Loucy (cell line): Measurements from ENCODE around the gene RAPGEF5.

ENCODE experiments used
- H2AFZ ChIP-seq: fragments of 200-600 bp; sonication (generic); 2 replicates; pipeline ENCODE4 v1.6.0; 2016; ENCODE audit warnings: antibody characterized with exemption, mild to moderate bottlenecking, low read length, moderate library complexity
- H3F3A ChIP-seq: fragments of 200-600 bp; 2 replicates; pipeline ENCODE4 v1.6.0; 2016; ENCODE audit warnings: antibody characterized with exemption, low read depth, mild to moderate bottlenecking
- H3K27me3 ChIP-seq: fragments of 200-600 bp; sonication (generic); 2 replicates; pipeline ENCODE4 v1.6.1; 2014; ENCODE audit warnings: low read length, mild to moderate bottlenecking; ENCODE audit not compliant: insufficient read depth, poor library complexity, severe bottlenecking
- H3K36me3 ChIP-seq: fragments of 200-600 bp; sonication (generic); 2 replicates; pipeline ENCODE4 v1.6.1; 2016; ENCODE audit warnings: low read length; ENCODE audit not compliant: insufficient read depth
- H3K4me1 ChIP-seq: fragments of 200-600 bp; sonication (generic); 2 replicates; pipeline ENCODE4 v1.5.1; 2014; ENCODE audit warnings: low read length, mild to moderate bottlenecking; ENCODE audit not compliant: insufficient read depth, poor library complexity, severe bottlenecking
- H3K4me2 ChIP-seq: fragments of 200-600 bp; sonication (generic); 2 replicates; pipeline ENCODE4 v1.6.0; 2014; ENCODE audit warnings: antibody characterized with exemption, low read length, low read depth, mild to moderate bottlenecking; ENCODE audit not compliant: poor library complexity, severe bottlenecking
- H3K4me3 ChIP-seq: fragments of 200-600 bp; sonication (generic); 2 replicates; pipeline ENCODE4 v1.5.1; 2014; ENCODE audit warnings: low read length, mild to moderate bottlenecking, mixed read lengths; ENCODE audit not compliant: poor library complexity, severe bottlenecking
- H3K79me2 ChIP-seq: fragments of 200-600 bp; sonication (generic); 2 replicates; pipeline ENCODE4 v1.6.1; 2014; ENCODE audit warnings: low read length; ENCODE audit not compliant: insufficient read depth
- H3K9ac ChIP-seq: fragments of 200-600 bp; sonication (generic); 2 replicates; pipeline ENCODE4 v1.6.0; 2014; ENCODE audit warnings: mild to moderate bottlenecking, low read depth, low read length, moderate library complexity; ENCODE audit not compliant: poor library complexity, severe bottlenecking
- H3K9me2 ChIP-seq: fragments of 200-600 bp; sonication (generic); replicated peaks from 2 replicates; pipeline ENCODE4 v1.6.1; 2016; ENCODE audit warnings: low read depth, low read length, mixed read lengths
- H3K9me3 ChIP-seq: fragments of 200-600 bp; sonication (generic); 2 replicates; pipeline ENCODE4 v1.6.1; 2014; ENCODE audit warnings: mild to moderate bottlenecking, antibody characterized with exemption, low read length, low read depth; ENCODE audit not compliant: insufficient read depth
- H4K20me1 ChIP-seq: fragments of 200-600 bp; sonication (generic); 2 replicates; pipeline ENCODE4 v1.6.0; 2014; ENCODE audit warnings: antibody characterized with exemption, low read length, mild to moderate bottlenecking; ENCODE audit not compliant: insufficient read depth, poor library complexity, severe bottlenecking
- CTCF ChIP-seq: fragments of 200-600 bp; sonication (generic); conservative IDR thresholded peaks from 2 replicates; pipeline ENCODE4 v1.5.1; 2014; ENCODE audit warnings: mild to moderate bottlenecking, antibody characterized with exemption, low read length
- EZH2phosphoT487 ChIP-seq: fragments of 200-600 bp; IDR thresholded peaks from 2 replicates; pipeline ENCODE4 v1.6.1; 2018; ENCODE audit warnings: antibody characterized with exemption, mild to moderate bottlenecking, moderate library complexity, borderline replicate concordance

Gene RAPGEF5

DNA sequence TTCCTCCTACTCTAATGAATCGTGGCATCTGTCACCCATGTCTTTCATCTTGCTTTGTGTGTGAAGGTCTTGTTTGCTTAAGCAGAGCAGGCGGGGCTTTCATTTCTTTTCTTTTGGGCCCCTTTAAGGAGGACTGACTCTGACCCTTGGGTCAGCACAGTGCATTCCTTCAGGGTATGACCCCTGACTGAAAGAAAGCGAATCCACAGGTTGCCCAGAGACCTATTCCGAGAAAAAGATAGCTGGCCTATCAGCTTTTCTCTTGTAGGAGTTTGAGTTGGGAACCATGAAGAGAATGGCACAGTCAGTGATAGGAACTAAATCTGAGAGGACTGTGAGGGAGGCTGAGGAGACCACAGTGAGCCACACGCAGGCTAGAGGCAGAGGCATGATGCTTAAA is 218.1 kb downstream of the RAPGEF5 start:
- no peak overlapping the region for H2AFZ ChIP-seq
- no peak overlapping the region for H3K4me2 ChIP-seq
- TF ChIP-seq EZH2phosphoT487 (no peak), CTCF (no peak)
- no peaks in the 10 kb centered on the region for H3K79me2 ChIP-seq
- H4K20me1 ChIP-seq: no peaks in the 10 kb centered on the region
- H3K4me1 ChIP-seq: no peaks in the 10 kb centered on the region
- no peak overlapping the region for H3K4me3 ChIP-seq
- no peaks in the 10 kb centered on the region for H3F3A ChIP-seq
- H3K36me3 ChIP-seq: no peaks in the 10 kb centered on the region
- H3K9me3 ChIP-seq: no peaks in the 10 kb centered on the region
- no peaks in the 10 kb centered on the region for H3K27me3 ChIP-seq
- H3K9me2 ChIP-seq: no peaks in the 10 kb centered on the region
- no peak overlapping the region for H3K9ac ChIP-seq

- Histone ChIP-seq H3K9me3 (no peaks in the 10 kb centered on the region), H2AFZ (no peak overlapping the region), H3K4me2 (no peak overlapping the region), H4K20me1 (no peaks in the 10 kb centered on the region), H3K4me3 (no peak overlapping the region), H3K9me2 (no peaks in the 10 kb centered on the region), H3F3A (no peaks in the 10 kb centered on the region), H3K36me3 (no peaks in the 10 kb centered on the region), H3K27me3 (no peaks in the 10 kb centered on the region), H3K9ac (no peak overlapping the region), H3K4me1 (no peaks in the 10 kb centered on the region), H3K79me2 (no peaks in the 10 kb centered on the region)
- TF ChIP-seq CTCF (no peak), EZH2phosphoT487 (no peak)
These were observed 218.8 kb downstream of the RAPGEF5 start for GRCh38 chr7:22138106-22138505.

DNA sequence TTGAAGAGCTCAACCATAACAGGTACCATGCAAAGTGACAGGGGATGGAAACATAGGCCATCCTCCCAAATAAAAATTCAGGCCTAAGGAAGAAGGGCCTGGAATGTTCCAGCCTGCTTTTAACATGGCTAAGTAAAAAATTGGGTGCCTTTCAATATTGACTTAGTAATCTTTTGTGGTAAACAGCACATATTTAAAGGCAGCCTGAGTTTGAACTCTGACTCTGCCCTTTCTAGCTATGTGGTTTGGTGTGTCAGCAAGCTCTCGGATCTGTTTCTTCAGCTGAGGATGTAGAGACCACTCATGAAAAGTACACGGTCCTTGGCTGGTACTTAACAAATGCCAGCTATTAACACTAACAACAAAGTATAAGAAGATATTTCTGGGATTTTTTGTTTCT is 219.5 kb downstream of the RAPGEF5 start:
- Histone ChIP-seq H3K9ac (no peak overlapping the region), H3K9me3 (no peaks in the 10 kb centered on the region), H3K4me2 (no peak overlapping the region), H3K9me2 (no peaks in the 10 kb centered on the region), H3K79me2 (no peaks in the 10 kb centered on the region), H3K4me1 (no peaks in the 10 kb centered on the region), H3K27me3 (no peaks in the 10 kb centered on the region), H3F3A (no peaks in the 10 kb centered on the region), H3K36me3 (no peaks in the 10 kb centered on the region), H4K20me1 (no peaks in the 10 kb centered on the region), H3K4me3 (no peak overlapping the region), H2AFZ (no peak overlapping the region)
- TF ChIP-seq EZH2phosphoT487 (no peak), CTCF (no peak)
